Ectodermal cell (in vitro differentiated cells): Measurements from ENCODE around the gene FAM124A.

Source experiments
- H3K27ac ChIP-seq: 2 replicates; pipeline ENCODE4 v1.7.0; 2013; ENCODE audit warnings: mild to moderate bottlenecking, low read depth, low read length; ENCODE audit not compliant: insufficient read depth, poor library complexity, severe bottlenecking
- H3K27me3 ChIP-seq: 2 replicates; pipeline ENCODE4 v1.7.0; 2013; ENCODE audit warnings: mild to moderate bottlenecking, low read length; ENCODE audit not compliant: insufficient read depth, control insufficient read depth, poor library complexity, severe bottlenecking
- H3K36me3 ChIP-seq: one replicate; pipeline ENCODE4 v1.7.0; 2013; ENCODE audit warnings: low read length; ENCODE audit not compliant: control insufficient read depth, insufficient read depth
- H3K4me1 ChIP-seq: one replicate; pipeline ENCODE4 v1.7.0; 2013; ENCODE audit warnings: low read length; ENCODE audit not compliant: control insufficient read depth, insufficient read depth
- H3K4me3 ChIP-seq: 2 replicates; pipeline ENCODE4 v1.7.0; 2013; ENCODE audit warnings: low read depth, low read length, control low read depth; ENCODE audit not compliant: insufficient read depth
- H3K9me3 ChIP-seq: 2 replicates; pipeline ENCODE4 v1.7.0; 2013; ENCODE audit warnings: mild to moderate bottlenecking, low read length, moderate library complexity; ENCODE audit not compliant: control insufficient read depth
- WGBS, 2 experiments: methylation state at CpG; one replicate each; pipeline ENCODE4 v1.1.7; 2013; ENCODE audit warnings: missing lambda C conversion rate in 2 of 2; 5-methylcytosine and 5-hydroxymethylcytosine counted together

Gene FAM124A

DNA sequence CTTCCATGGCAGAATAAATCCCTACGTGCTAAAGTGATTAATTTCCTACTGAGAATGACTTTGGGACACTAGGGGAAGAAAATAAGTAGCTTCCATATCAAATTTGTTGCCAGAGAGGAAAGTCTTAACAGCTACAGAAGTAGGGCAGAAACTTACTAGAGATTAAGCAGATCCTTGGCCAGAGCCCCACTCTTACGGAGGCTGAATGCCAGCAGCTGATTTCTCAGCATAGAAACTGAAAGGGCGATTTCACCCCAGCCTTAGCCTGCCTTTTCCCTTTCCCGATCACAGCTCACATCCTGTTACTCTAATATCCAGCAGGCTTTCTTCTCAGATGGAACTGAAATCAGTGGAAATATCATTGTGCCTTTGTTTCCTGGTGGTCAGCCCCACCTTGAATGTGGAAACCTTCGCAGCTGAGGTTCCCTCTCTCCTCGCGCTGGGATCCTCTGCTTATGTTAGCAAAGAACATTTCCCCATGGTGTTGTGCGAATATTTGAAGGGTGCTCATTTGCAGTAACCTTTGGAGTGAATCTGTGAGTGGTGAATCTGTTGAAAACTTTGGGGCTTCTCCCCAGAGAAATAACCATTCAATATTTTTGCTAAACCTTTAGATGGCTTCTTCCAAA is 8.4 kb downstream of the FAM124A start:
- Histone ChIP-seq H3K27ac (no peak overlapping the region), H3K9me3 (no peaks in the 10 kb centered on the region), H3K36me3 (peaks cover 9% of the 10 kb centered on the region), H3K4me3 (peak overlapping the region; percentile 2), H3K27me3 (no peaks in the 10 kb centered on the region), H3K4me1 (peaks cover 42% of the 10 kb centered on the region)
- 57 to 60% methylated on average over 8 of the region's 8 CpGs for WGBS, 2 experiments

DNA sequence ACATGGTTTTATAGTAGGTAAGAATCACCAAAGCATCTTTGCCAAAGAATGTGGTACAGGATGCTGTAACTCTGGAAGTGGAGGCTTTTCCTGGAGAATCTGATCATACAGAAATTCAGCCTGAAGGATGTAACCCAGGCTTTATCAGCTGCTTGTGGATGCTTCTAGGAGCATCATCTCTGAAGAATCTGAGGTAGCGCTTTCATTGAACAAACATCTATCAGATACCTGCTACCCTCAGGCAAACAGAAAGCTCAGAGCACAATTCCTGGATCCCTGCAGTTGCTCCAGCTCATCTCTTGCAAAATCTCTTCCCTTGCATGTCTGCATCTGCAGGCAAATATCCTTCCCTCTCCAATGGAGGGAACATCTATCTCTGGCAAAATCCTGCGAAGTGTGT is 9.3 kb downstream of the FAM124A start:
- no peak overlapping the region for H3K4me3 ChIP-seq
- H3K27ac ChIP-seq = no peak overlapping the region
- peaks cover 43% of the 10 kb centered on the region for H3K4me1 ChIP-seq
- no peaks in the 10 kb centered on the region for H3K9me3 ChIP-seq
- peaks cover 9% of the 10 kb centered on the region for H3K36me3 ChIP-seq
- no peaks in the 10 kb centered on the region for H3K27me3 ChIP-seq
- 91 to 97% methylated on average over 1 to 2 of the region's 2 CpGs for WGBS, 2 experiments

DNA sequence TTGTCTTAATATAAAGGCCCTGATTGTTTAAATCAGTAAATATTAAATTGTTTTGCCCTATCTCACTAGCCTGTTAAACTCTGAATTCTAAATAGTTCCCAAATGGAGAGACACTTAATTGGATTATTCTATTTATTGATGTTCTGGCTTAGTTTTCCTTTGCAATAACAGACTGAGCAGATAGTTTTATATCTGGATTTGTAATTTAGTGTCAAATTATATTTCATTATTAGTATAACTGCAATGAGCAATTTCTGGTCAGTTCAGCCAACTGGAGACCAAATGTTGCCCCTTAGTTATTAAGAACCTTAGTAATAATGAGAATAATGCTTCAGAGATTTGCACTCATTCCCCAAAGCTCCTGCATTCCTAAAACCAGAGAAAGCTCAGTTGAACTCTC is 10.1 kb downstream of the FAM124A start:
- Histone ChIP-seq H3K9me3 (no peaks in the 10 kb centered on the region), H3K4me1 (peaks cover 43% of the 10 kb centered on the region), H3K4me3 (no peak overlapping the region), H3K27me3 (no peaks in the 10 kb centered on the region), H3K27ac (no peak overlapping the region), H3K36me3 (peaks cover 9% of the 10 kb centered on the region)

DNA sequence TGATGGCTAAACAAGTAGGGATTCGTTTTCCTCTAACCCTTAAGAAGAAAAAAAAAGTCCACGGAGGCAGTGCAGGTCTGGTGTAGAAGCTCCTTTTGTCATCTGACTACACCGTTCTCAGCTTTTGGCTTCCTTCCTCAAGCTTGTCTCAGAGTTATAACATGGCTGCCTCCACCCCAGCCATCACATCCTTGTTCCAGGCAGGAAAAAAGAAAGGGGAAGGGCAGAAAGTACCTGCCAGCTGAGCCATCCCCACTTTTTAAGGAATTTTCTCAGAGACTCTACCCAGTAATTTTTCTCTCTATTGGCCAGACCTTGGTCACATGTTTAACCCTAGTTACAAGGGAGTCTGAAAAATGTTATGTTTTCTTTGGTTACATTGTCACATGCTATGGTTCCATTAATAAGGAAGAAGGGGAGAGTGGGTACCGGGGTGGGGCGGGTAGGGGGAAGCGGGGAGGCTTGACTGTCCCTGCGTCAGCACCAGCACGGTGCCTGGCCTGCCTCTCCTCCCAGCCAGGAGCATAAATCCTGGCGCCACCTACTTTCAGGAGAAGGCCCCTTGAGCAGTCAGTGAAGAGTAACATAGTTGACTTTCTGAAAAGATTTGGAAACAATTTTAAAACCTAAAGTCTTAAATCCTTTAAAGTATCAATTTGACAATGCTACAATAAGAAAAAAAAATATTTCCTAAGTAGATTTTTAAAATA is 11.1 kb downstream of the FAM124A start:
- H3K4me3 ChIP-seq = no peak overlapping the region
- WGBS, 2 experiments = 91 to 93% methylated on average over 9 of the region's 9 CpGs
- no peak overlapping the region for H3K27ac ChIP-seq
- H3K36me3 ChIP-seq = peaks cover 9% of the 10 kb centered on the region
- peaks cover 43% of the 10 kb centered on the region for H3K4me1 ChIP-seq
- H3K9me3 ChIP-seq = no peaks in the 10 kb centered on the region
- H3K27me3 ChIP-seq = no peaks in the 10 kb centered on the region

DNA sequence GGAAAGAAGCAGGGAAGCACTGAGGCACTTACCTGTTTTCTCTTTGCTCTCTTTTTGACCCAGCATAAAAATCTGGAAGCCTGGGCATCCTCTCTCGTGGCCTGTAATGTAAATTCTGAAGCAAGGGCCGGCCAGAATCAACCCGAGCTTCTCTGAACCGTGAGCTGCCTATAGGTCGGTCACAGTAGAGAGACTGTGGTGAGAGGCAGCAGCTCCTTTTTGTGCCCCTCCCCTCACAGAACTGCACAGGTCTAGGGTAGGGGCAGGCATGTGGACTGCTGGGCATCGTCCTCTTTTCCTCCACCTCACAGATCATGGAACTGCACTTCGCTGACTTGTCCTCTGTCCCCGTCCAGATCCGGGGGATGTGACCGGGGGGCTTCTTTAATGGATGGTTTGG is 12.5 kb downstream of the FAM124A start:
- Histone ChIP-seq H3K4me3 (no peak overlapping the region), H3K4me1 (peaks cover 31% of the 10 kb centered on the region), H3K27me3 (no peaks in the 10 kb centered on the region), H3K27ac (no peak overlapping the region), H3K36me3 (peaks cover 9% of the 10 kb centered on the region), H3K9me3 (no peaks in the 10 kb centered on the region)
- WGBS, 2 experiments = 83 to 86% methylated on average over 10 of the region's 10 CpGs

DNA sequence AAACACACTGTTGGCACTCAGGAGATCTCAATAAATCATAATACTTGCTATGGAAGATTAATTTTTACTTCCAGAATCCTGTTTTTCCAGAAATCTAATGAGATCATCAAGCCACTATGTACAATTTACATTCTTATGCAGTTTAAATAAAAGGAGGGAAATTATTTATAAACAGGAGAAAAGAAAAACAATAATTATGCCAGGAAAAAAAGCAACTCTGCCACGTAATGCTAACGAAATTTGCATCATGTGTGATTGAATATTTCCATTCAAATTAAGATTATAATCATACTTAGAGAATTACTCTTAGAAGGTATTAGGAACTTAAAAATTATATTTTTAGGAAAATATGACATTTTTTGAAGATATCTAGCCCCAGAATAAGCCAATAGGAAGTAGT is 13.0 kb downstream of the FAM124A start:
- Histone ChIP-seq H3K27ac (no peak overlapping the region), H3K4me3 (no peak overlapping the region), H3K4me1 (peaks cover 26% of the 10 kb centered on the region), H3K27me3 (no peaks in the 10 kb centered on the region), H3K36me3 (peaks cover 9% of the 10 kb centered on the region), H3K9me3 (no peaks in the 10 kb centered on the region)
- WGBS, 2 experiments = no CpG with 5 or more reads among the region's 2 CpGs

DNA sequence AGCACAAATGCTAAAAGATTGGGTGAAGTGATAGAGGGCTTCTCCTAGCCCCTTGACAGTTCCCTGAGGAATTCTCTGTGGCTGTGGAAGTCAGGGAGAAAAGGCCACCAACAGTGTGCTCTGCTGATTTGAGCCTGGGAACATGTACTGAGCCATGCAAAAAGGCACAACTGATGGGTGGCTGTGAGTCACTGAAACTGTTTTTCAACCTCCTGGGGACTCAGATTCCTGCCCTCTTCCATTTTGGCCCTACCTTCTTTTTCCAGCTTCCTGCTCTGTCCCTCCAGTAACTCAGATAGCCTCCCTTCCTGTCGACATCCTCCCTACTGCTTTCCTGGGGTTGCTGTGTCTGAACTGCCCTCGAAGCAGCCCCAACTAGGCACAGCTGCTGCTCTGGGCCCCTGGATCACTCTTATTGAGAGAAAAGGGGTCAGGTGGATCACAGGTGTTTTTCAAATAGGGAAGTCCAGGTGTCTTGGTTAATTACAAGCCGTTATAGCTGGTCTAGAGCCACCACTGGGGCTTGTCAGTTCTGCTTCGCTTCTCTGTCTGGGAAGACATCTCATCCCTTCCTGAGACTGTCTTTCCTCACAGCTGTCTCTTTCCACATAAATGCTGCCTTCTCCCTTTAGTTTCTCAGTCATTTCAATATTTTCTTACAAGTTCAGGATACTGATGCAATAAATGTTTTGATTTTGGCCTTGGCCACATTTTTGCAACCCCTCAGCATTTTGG is 13.7 kb downstream of the FAM124A start:
- Histone ChIP-seq H3K36me3 (peaks cover 9% of the 10 kb centered on the region), H3K4me3 (no peak overlapping the region), H3K4me1 (peaks cover 22% of the 10 kb centered on the region), H3K9me3 (no peaks in the 10 kb centered on the region), H3K27me3 (no peaks in the 10 kb centered on the region), H3K27ac (no peak overlapping the region)
- WGBS, 2 experiments = 77 to 80% methylated on average over 4 of the region's 4 CpGs

DNA sequence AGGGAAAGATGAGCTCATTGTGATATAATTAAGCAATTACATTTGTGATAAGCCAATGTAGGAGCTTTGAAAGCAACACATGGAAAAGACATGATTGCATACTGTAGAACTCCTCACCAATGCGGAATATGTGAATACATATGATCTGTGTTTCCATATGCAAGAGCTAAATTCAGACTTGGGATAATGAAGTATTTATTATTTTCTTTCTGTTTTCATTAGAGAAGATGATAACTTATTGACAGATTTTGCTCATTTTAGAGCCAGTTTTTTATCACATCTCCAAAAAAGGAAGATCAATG is 14.2 kb downstream of the FAM124A start:
- peaks cover 24% of the 10 kb centered on the region for H3K4me1 ChIP-seq
- H3K27me3 ChIP-seq = no peaks in the 10 kb centered on the region
- WGBS, 2 experiments = 88 to 100% methylated on average over 1 of the region's 1 CpG
- H3K27ac ChIP-seq = no peak overlapping the region
- H3K9me3 ChIP-seq = no peaks in the 10 kb centered on the region
- H3K36me3 ChIP-seq = peaks cover 9% of the 10 kb centered on the region
- no peak overlapping the region for H3K4me3 ChIP-seq

DNA sequence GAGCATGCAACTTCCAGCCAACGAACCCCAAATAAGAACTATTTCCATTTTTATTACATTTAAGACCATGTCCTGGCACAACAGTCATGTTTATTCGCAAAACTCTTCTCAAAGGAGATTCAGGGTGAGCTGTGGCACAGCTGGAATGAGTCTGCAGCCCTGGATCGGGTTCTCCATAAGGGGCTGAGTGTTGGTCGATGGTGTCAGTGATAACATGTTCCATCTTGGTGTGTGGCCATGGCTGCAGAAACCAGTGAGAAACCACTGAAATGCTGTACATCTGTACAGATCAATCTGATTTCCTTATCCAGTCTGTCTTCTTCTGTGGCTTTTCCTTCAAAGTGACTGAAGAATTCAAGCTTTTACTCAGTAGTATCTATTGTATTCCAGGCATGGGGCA is 15.2 kb downstream of the FAM124A start:
- Histone ChIP-seq H3K4me1 (peaks cover 32% of the 10 kb centered on the region), H3K27ac (no peak overlapping the region), H3K9me3 (no peaks in the 10 kb centered on the region), H3K27me3 (no peaks in the 10 kb centered on the region), H3K36me3 (peaks cover 4% of the 10 kb centered on the region), H3K4me3 (no peak overlapping the region)
- WGBS, 2 experiments = 94 to 97% methylated on average over 4 of the region's 4 CpGs

DNA sequence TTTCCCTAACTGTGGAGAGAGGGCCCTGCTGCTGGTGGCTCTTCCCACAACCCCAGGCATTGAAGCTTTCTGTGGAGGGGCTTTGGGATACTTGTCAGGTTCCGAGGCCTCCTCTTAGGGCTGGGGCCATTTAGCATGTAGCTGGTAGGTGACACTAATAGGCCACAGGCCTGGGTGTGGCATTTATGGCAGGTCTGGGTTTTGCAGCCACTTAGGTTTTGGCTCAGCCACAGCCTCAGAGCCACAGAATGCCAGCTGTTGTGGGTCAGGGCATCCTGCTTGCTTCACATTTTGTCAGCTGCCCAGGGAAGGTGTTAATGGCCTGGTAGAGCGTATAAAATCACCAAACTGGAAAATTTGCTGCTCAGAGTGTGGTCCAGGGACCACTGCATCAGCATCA is 15.7 kb downstream of the FAM124A start:
- Histone ChIP-seq H3K27me3 (no peaks in the 10 kb centered on the region), H3K9me3 (no peaks in the 10 kb centered on the region), H3K4me1 (peaks cover 37% of the 10 kb centered on the region), H3K4me3 (no peak overlapping the region), H3K27ac (no peak overlapping the region), H3K36me3 (no peaks in the 10 kb centered on the region)
- 95 to 99% methylated on average over 2 of the region's 2 CpGs for WGBS, 2 experiments
